ENCODE measurements around the gene SFMBT1.
A peak's percentile ranks its signal among the peaks of the same experiment; 100 is the strongest.
"Not testable (repeated sequence)": the region's sequence is repeated elsewhere in the genome, so short reads cannot be mapped to it uniquely, and the experiment has no call there.

Gene SFMBT1

GRCh38 chr3:53035825-53036619 is 9.9 kb downstream of the SFMBT1 start:
- ATAC-seq (replicated peaks) (no peak), DNase-seq (no peak)
- Mint-ChIP-seq H3K9me3 (no peaks in the 10 kb centered on the region), H3K36me3 (peaks cover 0 to 2% of the 10 kb centered on the region in 2 donors), H3K27ac (no peak overlapping the region), H3K4me1 (peaks cover 21 to 41% of the 10 kb centered on the region in 2 donors), H3K4me3 (no peak overlapping the region), H3K27me3 (no peaks in the 10 kb centered on the region)

- H3K4me3 Mint-ChIP-seq; H3K27me3 Mint-ChIP-seq; ATAC-seq (replicated peaks); H3K36me3 Mint-ChIP-seq; H3K9me3 Mint-ChIP-seq; DNase-seq; H3K27ac Mint-ChIP-seq: not testable (repeated sequence)
- H3K4me1 Mint-ChIP-seq: peaks cover 20 to 38% of the 10 kb centered on the region in 2 donors
These were observed 10.9 kb downstream of the SFMBT1 start for GRCh38 chr3:53035018-53035417.

GRCh38 chr3:53034411-53034810 is 11.5 kb downstream of the SFMBT1 start:
- not testable (repeated sequence) for H3K4me3 Mint-ChIP-seq; H3K9me3 Mint-ChIP-seq; H3K36me3 Mint-ChIP-seq; DNase-seq; H3K27ac Mint-ChIP-seq; ATAC-seq (replicated peaks); H3K27me3 Mint-ChIP-seq
- H3K4me1 Mint-ChIP-seq: peaks cover 20 to 38% of the 10 kb centered on the region in 2 donors

GRCh38 chr3:53032609-53033008 is 13.3 kb downstream of the SFMBT1 start:
- Mint-ChIP-seq H3K27ac (no peak overlapping the region), H3K4me1 (peaks cover 13 to 36% of the 10 kb centered on the region in 2 donors), H3K36me3 (no peaks in the 10 kb centered on the region), H3K4me3 (no peak overlapping the region), H3K9me3 (no peaks in the 10 kb centered on the region), H3K27me3 (no peaks in the 10 kb centered on the region)
- DNase-seq (no peak), ATAC-seq (replicated peaks) (no peak)

GRCh38 chr3:53030619-53031449 is 15.0 kb downstream of the SFMBT1 start:
- Mint-ChIP-seq H3K4me1 (peaks cover 9 to 38% of the 10 kb centered on the region in 2 donors), H3K9me3 (no peaks in the 10 kb centered on the region), H3K4me3 (no peak overlapping the region), H3K27ac (no peak overlapping the region), H3K27me3 (no peaks in the 10 kb centered on the region), H3K36me3 (no peaks in the 10 kb centered on the region)
- DNase-seq (no peak), ATAC-seq (replicated peaks) (peak; percentile 77 to 84)

- H3K9me3 Mint-ChIP-seq: no peaks in the 10 kb centered on the region
- peaks cover 15 to 46% of the 10 kb centered on the region in 2 donors for H3K4me1 Mint-ChIP-seq
- no peak overlapping the region for H3K27ac Mint-ChIP-seq
- no peaks in the 10 kb centered on the region for H3K27me3 Mint-ChIP-seq
- peaks cover 4 to 8% of the 10 kb centered on the region in 2 donors for H3K36me3 Mint-ChIP-seq
- ATAC-seq (replicated peaks) (no peak), DNase-seq (no peak)
- H3K4me3 Mint-ChIP-seq: no peak overlapping the region
These were observed 17.2 kb downstream of the SFMBT1 start for GRCh38 chr3:53028641-53029040.

GRCh38 chr3:53027254-53027844 is 18.5 kb downstream of the SFMBT1 start:
- no peak for DNase-seq
- Mint-ChIP-seq H3K27me3 (no peaks in the 10 kb centered on the region), H3K4me1 (peaks cover 22 to 53% of the 10 kb centered on the region in 2 donors), H3K9me3 (no peaks in the 10 kb centered on the region), H3K27ac (no peak overlapping the region), H3K4me3 (no peak overlapping the region), H3K36me3 (peaks cover 4 to 8% of the 10 kb centered on the region in 2 donors)
- no peak for ATAC-seq (replicated peaks)

GRCh38 chr3:53026382-53027162 is 19.3 kb downstream of the SFMBT1 start:
- DNase-seq (no peak), ATAC-seq (replicated peaks) (peak in 1 of 2 donors; percentile 34)
- peaks cover 22 to 53% of the 10 kb centered on the region in 2 donors for H3K4me1 Mint-ChIP-seq
- H3K36me3 Mint-ChIP-seq: peaks cover 4 to 8% of the 10 kb centered on the region in 2 donors
- H3K27me3 Mint-ChIP-seq: no peaks in the 10 kb centered on the region
- H3K4me3 Mint-ChIP-seq: no peak overlapping the region
- no peaks in the 10 kb centered on the region for H3K9me3 Mint-ChIP-seq
- no peak overlapping the region for H3K27ac Mint-ChIP-seq

- H3K27me3 Mint-ChIP-seq: no peaks in the 10 kb centered on the region
- H3K4me1 Mint-ChIP-seq: peaks cover 25 to 58% of the 10 kb centered on the region in 2 donors
- peaks cover 4 to 8% of the 10 kb centered on the region in 2 donors for H3K36me3 Mint-ChIP-seq
- DNase-seq (no peak), ATAC-seq (replicated peaks) (no peak)
- no peak overlapping the region for H3K4me3 Mint-ChIP-seq
- no peak overlapping the region for H3K27ac Mint-ChIP-seq
- no peaks in the 10 kb centered on the region for H3K9me3 Mint-ChIP-seq
These were observed 21.6 kb downstream of the SFMBT1 start for GRCh38 chr3:53024315-53024714.

- no peak for DNase-seq
- ATAC-seq (replicated peaks): no peak
- no peaks in the 10 kb centered on the region for H3K27me3 Mint-ChIP-seq
- peak overlapping the region; percentile 39 for H3K27ac Mint-ChIP-seq
- H3K36me3 Mint-ChIP-seq: peaks cover 4 to 8% of the 10 kb centered on the region in 2 donors
- H3K4me3 Mint-ChIP-seq: no peak overlapping the region
- H3K9me3 Mint-ChIP-seq: no peaks in the 10 kb centered on the region
- H3K4me1 Mint-ChIP-seq: peaks cover 31 to 60% of the 10 kb centered on the region in 2 donors
These were observed 22.6 kb downstream of the SFMBT1 start for GRCh38 chr3:53023072-53023823.

GRCh38 chr3:53022647-53023046 is 23.2 kb downstream of the SFMBT1 start:
- no peak overlapping the region for H3K27ac Mint-ChIP-seq
- no peaks in the 10 kb centered on the region for H3K27me3 Mint-ChIP-seq
- H3K4me1 Mint-ChIP-seq: peaks cover 35 to 61% of the 10 kb centered on the region in 2 donors
- no peaks in the 10 kb centered on the region for H3K9me3 Mint-ChIP-seq
- H3K36me3 Mint-ChIP-seq: peaks cover 4 to 8% of the 10 kb centered on the region in 2 donors
- ATAC-seq (replicated peaks): no peak
- no peak for DNase-seq
- H3K4me3 Mint-ChIP-seq: no peak overlapping the region

- DNase-seq (no peak), ATAC-seq (replicated peaks) (no peak)
- no peak overlapping the region for H3K27ac Mint-ChIP-seq
- no peaks in the 10 kb centered on the region for H3K9me3 Mint-ChIP-seq
- no peaks in the 10 kb centered on the region for H3K27me3 Mint-ChIP-seq
- peaks cover 3 to 5% of the 10 kb centered on the region in 2 donors for H3K36me3 Mint-ChIP-seq
- no peak overlapping the region for H3K4me3 Mint-ChIP-seq
- H3K4me1 Mint-ChIP-seq: peaks cover 32 to 50% of the 10 kb centered on the region in 2 donors
These were observed 29.6 kb downstream of the SFMBT1 start for GRCh38 chr3:53016236-53016635.

- H3K9me3 Mint-ChIP-seq: no peaks in the 10 kb centered on the region
- no peak overlapping the region for H3K27ac Mint-ChIP-seq
- ATAC-seq (replicated peaks) (no peak), DNase-seq (no peak)
- H3K27me3 Mint-ChIP-seq: no peaks in the 10 kb centered on the region
- H3K4me3 Mint-ChIP-seq: no peak overlapping the region
- H3K4me1 Mint-ChIP-seq: peaks cover 18 to 23% of the 10 kb centered on the region in 2 donors
- H3K36me3 Mint-ChIP-seq: peaks cover 4 to 5% of the 10 kb centered on the region in 2 donors
These were observed 34.5 kb downstream of the SFMBT1 start for GRCh38 chr3:53011324-53011723.
